Skeletal muscle satellite cell (primary cell): Measurements from ENCODE around the gene IGF2R.
"Not testable (repeated sequence)": the region's sequence is repeated elsewhere in the genome, so short reads cannot be mapped to it uniquely, and the experiment has no call there.

Experiments
- H3K27me3 ChIP-seq: 2 replicates; pipeline ENCODE4 v1.7.0; 2013; ENCODE audit warnings: low read length; ENCODE audit not compliant: control insufficient read depth, insufficient read depth
- H3K36me3 ChIP-seq: 2 replicates; pipeline ENCODE4 v1.7.0; 2013; ENCODE audit warnings: mild to moderate bottlenecking, control low read depth, low read length; ENCODE audit not compliant: insufficient read depth
- H3K4me1 ChIP-seq: 2 replicates; pipeline ENCODE4 v1.7.0; 2013; ENCODE audit warnings: low read length; ENCODE audit not compliant: control insufficient read depth, insufficient read depth
- H3K4me2 ChIP-seq: 2 replicates; pipeline ENCODE4 v1.7.0; 2013; ENCODE audit warnings: mild to moderate bottlenecking, low read length
- H3K4me3 ChIP-seq: 2 replicates; pipeline ENCODE4 v1.7.0; 2013; ENCODE audit warnings: low read length
- H3K9ac ChIP-seq: 2 replicates; pipeline ENCODE4 v1.7.0; 2013; ENCODE audit warnings: mild to moderate bottlenecking, low read depth, low read length, moderate library complexity
- H3K9me3 ChIP-seq: replicated peaks from 2 replicates; pipeline ENCODE4 v1.7.0; 2013; ENCODE audit warnings: mild to moderate bottlenecking, control low read depth, low read length

Gene IGF2R

DNA sequence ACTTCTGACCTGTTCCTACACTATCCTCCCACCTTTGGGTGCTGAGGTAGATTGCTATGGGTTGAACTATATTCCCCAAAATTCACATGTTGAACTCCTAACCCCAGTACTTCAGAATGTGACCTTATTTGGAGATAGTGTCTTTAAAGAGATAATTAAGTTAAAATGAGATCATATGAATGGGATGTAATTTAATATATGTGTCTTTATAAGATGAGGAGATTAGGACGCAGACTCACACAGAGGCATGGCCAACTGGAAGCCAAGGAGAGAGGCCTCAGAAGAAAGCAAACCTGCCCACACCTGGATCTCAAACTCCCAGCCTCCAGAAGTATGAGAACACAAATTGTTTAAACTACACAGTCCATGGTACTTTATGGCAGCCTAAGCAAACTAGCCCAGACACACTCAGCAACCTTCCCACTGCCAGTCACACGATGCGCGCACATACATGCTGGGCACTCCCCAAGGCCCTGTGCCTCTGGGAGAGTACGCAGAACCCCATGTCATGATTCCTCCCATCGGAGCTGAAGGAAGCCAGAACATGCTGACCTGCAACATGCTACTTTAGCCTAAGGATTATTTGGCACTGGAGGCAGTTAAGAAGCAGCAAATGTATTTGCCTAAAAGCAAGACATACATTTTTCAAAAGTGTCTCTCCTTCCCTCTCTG lies 143.9 kb downstream of the IGF2R start:
- Histone ChIP-seq H3K27me3 (no peaks in the 10 kb centered on the region), H3K36me3 (peaks cover 13% of the 10 kb centered on the region), H3K9ac (no peak overlapping the region), H3K4me3 (no peak overlapping the region), H3K4me1 (no peaks in the 10 kb centered on the region), H3K9me3 (no peaks in the 10 kb centered on the region), H3K4me2 (no peak overlapping the region)

DNA sequence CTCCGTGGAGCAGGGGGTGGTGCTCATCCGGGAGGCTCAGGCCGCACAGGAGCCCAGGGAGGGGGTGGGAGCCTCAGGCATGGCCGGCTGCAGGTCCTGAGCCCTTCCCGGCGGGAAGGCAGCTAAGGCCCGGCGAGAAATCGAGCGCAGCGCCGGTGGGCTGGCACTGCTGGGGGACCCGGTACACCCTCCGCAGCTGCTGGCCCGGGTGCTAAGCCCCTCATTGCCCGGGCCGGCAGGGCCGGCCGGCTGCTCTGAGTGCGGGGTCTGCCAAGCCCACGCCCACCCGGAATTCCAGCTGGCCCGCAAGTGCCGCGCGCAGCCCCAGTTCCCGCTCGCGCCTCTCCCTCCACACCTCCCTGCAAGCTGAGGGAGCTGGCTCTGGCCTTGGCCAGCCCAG lies 145.7 kb downstream of the IGF2R start:
- not testable (repeated sequence) for H3K27me3 ChIP-seq, H3K4me2 ChIP-seq, H3K9me3 ChIP-seq, H3K4me1 ChIP-seq, H3K4me3 ChIP-seq, H3K36me3 ChIP-seq, H3K9ac ChIP-seq

DNA sequence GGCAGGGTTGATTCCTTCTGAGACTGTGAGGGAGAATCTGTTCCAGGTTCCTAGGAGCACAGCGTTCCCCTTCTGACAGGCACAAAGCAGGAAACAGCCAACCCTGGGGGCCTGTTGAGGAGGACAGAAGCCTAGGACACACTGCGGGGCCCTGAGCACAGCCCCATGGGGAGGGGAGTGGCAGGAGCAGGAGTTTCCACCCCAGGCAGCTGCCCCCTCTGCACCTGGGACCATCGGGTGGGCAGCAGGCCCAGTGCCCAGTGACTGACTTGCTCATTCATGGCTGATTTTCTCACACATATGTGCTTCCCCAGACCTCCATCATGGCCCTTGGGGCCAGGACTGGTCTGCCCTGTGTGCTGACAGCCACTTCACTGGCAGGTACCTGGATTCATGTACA lies 146.5 kb downstream of the IGF2R start:
- no peak overlapping the region for H3K4me3 ChIP-seq
- H3K9ac ChIP-seq: no peak overlapping the region
- H3K4me1 ChIP-seq: peaks cover 5% of the 10 kb centered on the region
- H3K9me3 ChIP-seq: no peaks in the 10 kb centered on the region
- H3K36me3 ChIP-seq: no peaks in the 10 kb centered on the region
- no peak overlapping the region for H3K4me2 ChIP-seq
- no peaks in the 10 kb centered on the region for H3K27me3 ChIP-seq

DNA sequence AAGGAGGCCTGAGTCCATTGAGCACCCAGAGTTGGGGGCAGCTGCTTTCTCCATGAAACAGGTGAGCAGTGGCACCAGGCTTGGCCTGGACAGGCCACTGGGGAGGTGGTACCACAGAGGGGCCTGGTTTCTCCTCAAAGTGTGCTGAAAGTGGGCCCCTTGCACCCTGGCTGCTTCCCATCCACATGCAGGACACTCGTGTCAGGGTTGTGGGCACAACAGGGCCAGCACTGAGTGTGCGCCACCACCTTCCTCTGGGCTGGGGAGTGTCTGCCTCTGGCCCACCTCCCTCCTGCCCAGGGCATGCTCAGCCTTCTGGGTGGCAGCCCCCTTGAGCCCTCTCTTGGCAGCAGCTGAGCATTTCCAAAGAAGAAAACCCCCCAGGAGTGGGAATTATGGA lies 147.5 kb downstream of the IGF2R start:
- no peaks in the 10 kb centered on the region for H3K36me3 ChIP-seq
- no peak overlapping the region for H3K4me2 ChIP-seq
- peaks cover 5% of the 10 kb centered on the region for H3K4me1 ChIP-seq
- no peak overlapping the region for H3K4me3 ChIP-seq
- H3K9ac ChIP-seq: no peak overlapping the region
- H3K27me3 ChIP-seq: no peaks in the 10 kb centered on the region
- H3K9me3 ChIP-seq: no peaks in the 10 kb centered on the region

DNA sequence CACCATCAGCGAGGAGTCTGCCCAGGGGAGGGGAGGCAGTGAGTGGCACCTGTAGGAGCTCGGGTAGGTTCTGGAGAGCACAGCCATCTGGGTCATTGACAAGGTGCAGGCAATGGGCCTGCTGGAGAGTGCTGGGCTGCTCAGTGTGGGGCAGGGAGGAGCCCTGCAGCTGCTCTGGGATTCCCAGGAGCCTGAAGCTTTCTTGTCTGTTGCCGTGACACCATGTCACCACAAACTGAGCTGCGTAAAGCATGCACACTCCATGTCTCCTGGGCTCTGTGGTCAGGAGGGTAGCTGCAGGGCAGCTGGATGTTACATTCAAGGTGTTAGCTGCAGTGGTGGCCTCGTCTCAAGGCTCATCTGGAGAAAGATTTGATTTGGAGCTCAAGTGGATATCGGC lies 148.3 kb downstream of the IGF2R start:
- Histone ChIP-seq H3K4me1 (peaks cover 5% of the 10 kb centered on the region), H3K4me2 (no peak overlapping the region), H3K4me3 (no peak overlapping the region), H3K9ac (no peak overlapping the region), H3K27me3 (no peaks in the 10 kb centered on the region), H3K9me3 (no peaks in the 10 kb centered on the region), H3K36me3 (peaks cover under 1% of the 10 kb centered on the region)

DNA sequence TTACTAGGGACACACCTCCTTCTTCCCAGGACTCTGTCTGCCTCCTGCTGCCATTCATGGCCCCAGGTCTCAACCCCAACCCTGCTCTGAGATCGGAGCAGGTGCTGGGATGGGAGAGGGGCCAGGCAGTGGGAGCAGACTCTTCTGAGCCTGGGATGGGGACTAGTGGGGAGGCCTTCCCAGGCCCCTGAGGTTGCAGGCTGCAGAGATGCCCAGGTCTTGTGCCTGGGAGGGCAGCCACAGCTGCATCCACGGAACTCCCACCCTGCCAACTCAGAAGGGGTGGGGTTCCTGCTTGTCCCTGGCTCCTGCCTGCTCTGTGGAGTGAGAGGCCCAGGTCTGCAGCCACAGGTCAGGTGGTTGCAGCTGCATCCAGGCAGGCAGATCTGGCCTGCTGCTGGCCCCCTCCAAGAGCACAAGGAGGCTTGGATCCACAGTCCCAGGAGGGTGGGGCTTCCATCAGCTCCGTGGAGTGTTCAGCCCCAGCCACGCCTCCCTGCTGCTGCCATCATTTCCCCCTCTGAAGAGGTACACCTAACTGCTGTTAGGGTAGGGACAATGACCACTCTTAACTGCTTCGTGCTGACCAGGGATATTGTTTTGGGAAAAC lies 149.8 kb downstream of the IGF2R start:
- no peak overlapping the region for H3K9ac ChIP-seq
- H3K9me3 ChIP-seq: no peaks in the 10 kb centered on the region
- no peak overlapping the region for H3K4me3 ChIP-seq
- no peak overlapping the region for H3K4me2 ChIP-seq
- H3K27me3 ChIP-seq: no peaks in the 10 kb centered on the region
- peaks cover 4% of the 10 kb centered on the region for H3K36me3 ChIP-seq
- H3K4me1 ChIP-seq: peaks cover 5% of the 10 kb centered on the region

DNA sequence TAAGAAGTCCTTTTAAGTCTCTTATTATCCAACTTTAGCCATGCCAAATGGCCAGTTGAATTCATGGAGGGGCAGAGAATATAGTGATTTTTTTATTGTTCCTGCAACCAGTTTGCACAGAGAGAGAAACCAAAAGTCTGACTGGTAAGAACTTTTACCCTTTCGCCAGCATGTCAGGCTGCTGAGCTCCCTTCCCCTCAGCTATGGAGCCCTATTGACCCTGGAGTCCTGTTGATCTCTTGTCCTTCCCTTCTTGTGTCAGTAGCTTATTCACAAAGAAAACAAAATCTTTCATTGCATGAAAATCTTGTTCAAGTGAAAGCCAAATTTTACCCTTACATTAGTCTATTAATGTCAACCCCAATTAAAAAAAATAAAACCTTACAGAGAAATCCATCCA lies 151.2 kb downstream of the IGF2R start:
- no peak overlapping the region for H3K4me3 ChIP-seq
- peaks cover 5% of the 10 kb centered on the region for H3K4me1 ChIP-seq
- no peak overlapping the region for H3K4me2 ChIP-seq
- peaks cover 4% of the 10 kb centered on the region for H3K36me3 ChIP-seq
- H3K9ac ChIP-seq: no peak overlapping the region
- H3K27me3 ChIP-seq: no peaks in the 10 kb centered on the region
- H3K9me3 ChIP-seq: no peaks in the 10 kb centered on the region

DNA sequence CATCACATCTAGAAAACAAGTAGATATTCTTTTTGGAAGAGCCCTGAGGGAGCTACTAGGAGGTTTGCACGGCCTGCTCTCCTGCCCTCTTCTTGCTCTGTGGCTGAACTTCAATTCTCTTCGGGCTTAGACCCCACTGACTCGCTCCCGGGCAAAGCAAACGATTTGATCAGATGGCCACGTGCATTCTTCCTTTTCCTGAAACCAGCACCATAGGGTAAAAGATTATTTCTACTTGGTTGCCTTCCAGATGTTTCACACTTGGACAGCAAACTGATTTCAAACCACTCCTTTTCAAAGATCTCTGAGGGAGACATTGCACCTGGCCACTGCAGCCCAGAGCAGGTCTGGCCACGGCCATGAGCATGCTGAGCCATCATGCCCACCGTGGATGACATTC lies 152.7 kb downstream of the IGF2R start, which contains the start of gene SLC22A1:
SLC22A1 (plus strand) TSS at position 258 of the 400 bp plus-strand sequence; CDS start at position 379, 121 bp downstream.
- Histone ChIP-seq H3K4me2 (no peak within 1 kb of the TSS), H3K9ac (no peak within 1 kb of the TSS), H3K4me3 (no peak within 1 kb of the TSS), H3K36me3 (peaks cover 4% of the 10 kb centered on the region), H3K9me3 (no peaks in the 10 kb centered on the region), H3K4me1 (peaks cover 5% of the 10 kb centered on the region), H3K27me3 (no peaks in the 10 kb centered on the region)

DNA sequence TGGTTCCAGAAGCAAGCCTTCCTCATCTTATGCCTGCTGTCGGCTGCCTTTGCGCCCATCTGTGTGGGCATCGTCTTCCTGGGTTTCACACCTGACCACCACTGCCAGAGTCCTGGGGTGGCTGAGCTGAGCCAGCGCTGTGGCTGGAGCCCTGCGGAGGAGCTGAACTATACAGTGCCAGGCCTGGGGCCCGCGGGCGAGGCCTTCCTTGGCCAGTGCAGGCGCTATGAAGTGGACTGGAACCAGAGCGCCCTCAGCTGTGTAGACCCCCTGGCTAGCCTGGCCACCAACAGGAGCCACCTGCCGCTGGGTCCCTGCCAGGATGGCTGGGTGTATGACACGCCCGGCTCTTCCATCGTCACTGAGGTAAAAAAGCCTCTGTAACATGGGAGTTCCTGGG lies 153.1 kb downstream of the IGF2R start:
- H3K4me3 ChIP-seq: no peak overlapping the region
- H3K9ac ChIP-seq: no peak overlapping the region
- H3K9me3 ChIP-seq: no peaks in the 10 kb centered on the region
- no peak overlapping the region for H3K4me2 ChIP-seq
- H3K4me1 ChIP-seq: peaks cover 5% of the 10 kb centered on the region
- peaks cover 4% of the 10 kb centered on the region for H3K36me3 ChIP-seq
- no peaks in the 10 kb centered on the region for H3K27me3 ChIP-seq

DNA sequence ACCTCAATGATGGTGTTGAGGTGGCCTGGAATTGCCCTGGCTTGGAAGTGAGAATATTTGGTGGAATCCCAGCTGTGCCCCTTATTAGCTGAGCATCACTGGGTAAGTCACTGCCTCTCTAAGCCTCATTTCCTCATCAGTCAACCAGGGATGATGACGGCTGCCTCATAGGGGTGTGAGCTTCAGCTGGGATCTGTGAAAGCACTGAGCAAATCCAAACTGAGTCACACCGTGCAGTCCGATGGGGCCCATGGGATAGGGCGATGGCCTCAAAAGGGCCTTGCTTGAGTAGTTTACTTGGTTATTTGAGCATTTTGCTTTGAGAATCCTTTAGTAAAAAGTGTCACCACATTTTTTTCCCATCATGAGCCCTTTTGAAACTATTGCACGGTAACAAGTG lies 153.9 kb downstream of the IGF2R start:
- Histone ChIP-seq H3K9ac (no peak overlapping the region), H3K9me3 (no peaks in the 10 kb centered on the region), H3K4me2 (no peak overlapping the region), H3K4me1 (peaks cover 5% of the 10 kb centered on the region), H3K36me3 (peaks cover 4% of the 10 kb centered on the region), H3K4me3 (no peak overlapping the region), H3K27me3 (no peaks in the 10 kb centered on the region)

DNA sequence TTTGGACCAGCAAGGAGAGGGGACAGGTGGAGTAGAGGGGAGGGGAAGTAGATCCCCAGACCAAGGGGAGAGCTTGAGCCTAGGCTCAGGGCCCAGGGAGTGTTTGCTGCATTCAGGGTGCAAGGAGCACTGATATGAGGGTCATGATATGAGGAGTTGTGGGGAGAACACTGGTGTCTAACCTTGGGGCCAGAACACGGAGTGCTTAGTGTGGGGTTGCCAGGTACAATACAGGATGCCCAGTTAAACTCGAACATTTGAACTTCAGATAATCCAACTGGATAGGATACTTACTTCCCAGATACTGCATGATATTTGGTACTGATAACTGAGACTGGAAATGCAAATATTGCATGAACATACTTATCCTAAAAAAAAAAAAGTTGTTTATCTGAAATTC lies 155.1 kb downstream of the IGF2R start:
- Histone ChIP-seq H3K9ac (no peak overlapping the region), H3K4me2 (no peak overlapping the region), H3K9me3 (no peaks in the 10 kb centered on the region), H3K27me3 (no peaks in the 10 kb centered on the region), H3K36me3 (peaks cover 4% of the 10 kb centered on the region), H3K4me3 (no peak overlapping the region), H3K4me1 (peaks cover 5% of the 10 kb centered on the region)

DNA sequence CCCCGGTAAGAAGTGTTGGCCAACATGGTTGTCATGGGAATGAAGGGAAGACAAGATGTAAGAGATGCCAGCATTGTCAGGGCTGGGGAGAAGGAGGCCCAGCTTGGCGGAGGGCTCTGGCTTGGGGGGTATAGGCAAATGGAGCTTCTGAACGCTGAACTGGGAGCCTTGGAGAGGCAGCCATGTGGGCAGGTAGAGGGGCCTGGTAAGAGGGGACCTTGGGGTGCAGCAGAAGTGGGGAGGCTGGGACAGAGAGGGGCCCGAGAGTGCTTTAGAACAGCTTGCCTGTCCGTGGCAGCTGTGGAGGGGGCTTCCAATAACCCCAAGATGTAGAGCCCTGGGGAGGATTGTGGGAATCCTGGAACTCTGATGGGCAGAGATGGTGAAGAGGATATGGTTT lies 155.7 kb downstream of the IGF2R start:
- Histone ChIP-seq H3K4me1 (peaks cover 5% of the 10 kb centered on the region), H3K9ac (no peak overlapping the region), H3K27me3 (no peaks in the 10 kb centered on the region), H3K9me3 (no peaks in the 10 kb centered on the region), H3K36me3 (peaks cover 4% of the 10 kb centered on the region), H3K4me2 (no peak overlapping the region), H3K4me3 (no peak overlapping the region)
